GM18511 (cell line): Measurements from ENCODE around the gene OSBPL9.
"Not testable (repeated sequence)": the region's sequence is repeated elsewhere in the genome, so short reads cannot be mapped to it uniquely, and the experiment has no call there.

ENCODE experiments used
- ATAC-seq: cut with Tn5 transposase; IDR thresholded peaks from one replicate; pipeline ENCODE4 v1.9.1; 2021; ENCODE audit warnings: mild to moderate bottlenecking, moderate library complexity; ENCODE audit not compliant: unreplicated experiment

Gene OSBPL9

GRCh38 chr1:51733426-51733774 is 116.5 kb downstream of the OSBPL9 start:
- ATAC-seq: not testable (repeated sequence)

DNA sequence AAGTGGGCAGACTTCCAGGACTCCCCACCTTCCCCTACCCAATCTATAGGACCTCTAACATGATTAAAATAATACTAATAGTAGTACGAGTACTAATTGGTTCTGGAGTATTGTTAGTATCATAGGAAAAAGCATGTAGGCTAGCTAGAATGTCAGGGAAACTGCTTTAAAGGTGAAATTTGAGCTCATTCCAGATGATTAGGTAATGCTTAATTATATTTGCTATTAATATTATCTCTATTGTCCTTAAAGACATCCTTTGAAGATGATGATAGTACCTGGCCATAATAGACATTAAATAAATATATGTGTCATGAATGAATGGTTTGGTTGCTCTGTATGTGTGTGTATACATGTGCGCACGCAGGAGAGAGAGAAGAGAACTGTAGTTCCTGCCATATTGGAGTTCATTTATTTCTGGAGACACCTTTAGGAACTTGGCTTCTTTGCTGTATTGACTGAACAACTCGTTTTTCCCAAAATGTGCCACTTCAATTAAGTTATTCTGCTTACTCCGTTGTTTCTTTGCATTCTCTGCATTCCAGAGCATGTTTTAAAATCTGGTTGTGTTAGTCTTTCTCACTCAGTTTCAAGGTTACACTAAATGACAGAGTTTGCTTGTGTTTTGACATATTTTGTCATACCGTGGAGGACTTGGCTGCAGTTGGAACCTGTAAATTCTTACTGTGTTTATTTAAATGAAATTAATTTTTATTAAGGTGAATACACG is 117.1 kb downstream of the OSBPL9 start:
- ATAC-seq: no peak

- ATAC-seq: no peak
Measured at GRCh38 chr1:51734896-51735745, 118.2 kb downstream of the OSBPL9 start.

DNA sequence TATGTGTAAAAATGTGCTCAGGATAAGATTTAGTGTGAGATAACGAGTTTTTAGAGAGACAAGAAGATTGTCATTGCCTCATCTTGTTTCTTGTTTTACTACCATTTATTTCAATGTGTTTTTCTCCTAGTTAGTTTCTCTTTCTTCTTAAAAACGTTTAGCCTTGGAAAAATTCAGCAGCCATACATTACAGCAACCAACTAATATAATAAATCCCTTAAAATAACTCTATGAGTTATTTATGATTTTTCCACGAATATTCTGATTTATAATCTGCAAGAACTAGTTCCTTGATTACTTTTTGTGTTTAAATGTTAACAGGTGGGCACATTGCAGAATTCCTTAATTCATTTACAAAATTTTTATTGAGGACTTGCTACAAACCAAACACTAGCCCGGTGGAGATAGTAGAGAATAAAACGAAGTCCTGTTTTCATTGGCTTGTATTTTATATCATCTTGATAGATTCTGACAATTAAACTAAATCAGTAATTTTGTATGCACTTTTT is 118.9 kb downstream of the OSBPL9 start:
- ATAC-seq: no peak

DNA sequence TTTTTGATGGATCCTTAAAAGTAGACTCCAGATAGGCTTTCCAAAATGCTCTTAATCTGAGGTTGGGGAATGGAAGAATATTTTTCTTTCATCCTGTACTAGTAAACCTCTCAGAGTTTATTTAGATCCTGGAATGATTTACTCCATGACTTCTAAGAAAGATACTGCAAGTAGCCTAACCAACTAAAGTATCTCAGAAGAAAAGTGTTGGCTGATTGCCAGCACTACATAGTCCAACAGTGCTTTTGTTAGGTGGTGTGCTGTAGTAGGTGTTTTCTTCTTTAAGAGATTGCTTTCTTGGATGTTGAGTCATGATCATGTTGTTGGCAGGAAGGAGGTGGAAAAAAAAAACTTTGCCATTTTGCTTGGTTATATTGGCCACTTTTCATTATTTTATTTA is 119.8 kb downstream of the OSBPL9 start:
- no peak for ATAC-seq

DNA sequence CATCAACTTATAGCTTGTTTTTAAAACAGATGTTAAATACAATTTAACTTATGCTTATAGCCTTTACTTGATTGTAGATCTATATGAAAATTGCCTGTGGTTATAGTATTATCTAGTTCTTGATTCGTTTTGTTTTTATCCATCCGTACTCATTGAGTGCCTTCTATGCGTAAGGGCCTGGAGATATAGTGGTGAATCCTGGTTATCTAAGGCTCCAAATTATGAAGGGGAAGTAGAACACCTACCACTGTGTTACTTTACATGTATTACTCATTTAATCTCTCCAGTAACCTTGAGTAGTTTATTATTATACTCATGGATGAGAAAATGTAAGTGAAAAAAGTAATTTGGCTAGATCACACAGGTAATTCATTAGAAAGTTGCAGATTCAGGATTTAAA is 121.8 kb downstream of the OSBPL9 start:
- no peak for ATAC-seq

DNA sequence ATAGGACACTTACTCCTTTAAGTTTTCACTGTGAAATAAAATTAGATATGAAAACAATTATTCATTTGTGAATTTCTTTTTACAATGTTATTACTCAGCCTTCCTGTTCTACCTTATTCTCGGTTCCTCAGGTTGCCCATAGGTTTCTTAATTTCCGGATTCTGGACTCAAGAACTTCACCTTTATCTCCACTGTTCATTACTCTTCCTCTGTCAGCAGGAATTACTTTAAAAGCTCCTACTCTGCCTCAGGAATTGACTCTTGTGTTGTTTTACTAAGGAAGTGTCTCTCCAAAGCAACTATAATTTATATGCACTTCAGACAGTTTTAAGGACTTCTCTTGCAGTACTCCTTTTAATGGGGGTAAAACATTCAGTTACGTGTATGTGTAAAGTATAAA is 123.8 kb downstream of the OSBPL9 start:
- peak; percentile 63 for ATAC-seq

DNA sequence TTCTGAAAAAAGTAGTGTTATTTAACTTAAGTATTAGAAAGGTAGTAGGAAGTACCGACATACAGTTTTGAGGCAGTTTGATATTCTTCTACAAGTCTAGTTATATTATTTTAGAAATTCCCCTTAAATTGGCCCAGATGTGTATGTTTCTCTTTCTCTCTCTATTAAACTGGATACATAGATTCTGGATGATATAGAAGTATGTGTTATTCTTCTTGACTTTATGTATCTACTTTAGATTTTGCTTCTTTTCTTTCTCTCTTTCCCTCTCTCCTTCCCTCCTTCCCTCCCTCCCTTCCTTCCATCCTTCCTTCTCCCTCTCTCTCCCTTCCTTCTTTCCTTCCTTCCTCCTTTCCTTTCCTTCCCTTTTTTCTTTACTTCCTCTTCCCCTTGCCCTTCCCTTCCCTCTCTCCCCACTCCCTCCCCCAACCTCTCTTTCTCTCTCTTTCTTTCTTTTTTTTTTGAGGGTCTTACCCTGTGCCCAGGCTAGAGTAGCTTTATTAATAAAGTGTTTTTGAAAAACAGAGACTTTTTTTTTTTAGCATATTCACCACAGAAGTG is 124.3 kb downstream of the OSBPL9 start:
- no peak for ATAC-seq

DNA sequence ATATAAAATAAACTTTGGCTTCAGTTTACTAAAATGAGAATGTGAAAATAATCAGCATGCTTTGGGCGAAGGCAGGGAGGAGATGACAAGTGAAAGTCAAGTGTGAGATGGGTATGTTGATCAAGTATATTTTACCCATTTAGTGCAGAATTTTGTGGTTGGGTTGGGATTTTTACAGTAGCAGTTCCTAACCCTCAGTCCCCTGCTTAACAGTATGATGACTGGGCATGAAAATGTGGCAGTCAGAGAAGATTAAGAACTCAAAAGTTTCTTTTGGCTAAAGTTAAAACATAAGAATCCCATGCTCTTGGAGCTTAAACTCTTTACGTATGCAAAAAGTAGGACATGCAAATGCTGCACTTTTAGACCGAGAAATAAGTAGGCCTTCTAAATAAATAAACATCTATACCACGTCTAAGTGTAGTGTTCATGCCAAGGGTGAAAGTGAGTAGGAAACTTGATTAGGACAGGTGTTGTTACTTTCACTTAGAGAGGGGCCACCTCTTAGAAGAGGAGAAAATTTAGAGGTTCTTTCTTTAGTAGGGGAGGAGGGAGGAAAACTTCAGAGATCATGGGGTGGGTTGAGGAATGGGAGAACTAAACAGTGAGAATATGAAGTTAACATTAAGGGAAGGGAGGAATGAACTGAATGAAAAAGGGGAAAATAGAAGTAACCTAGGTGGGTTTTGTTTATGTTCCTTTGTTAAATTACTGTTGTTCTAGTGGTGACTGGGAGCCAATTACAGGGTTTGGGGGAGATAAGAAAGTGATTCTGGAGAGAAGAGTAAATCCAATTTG is 127.8 kb downstream of the OSBPL9 start:
- no peak for ATAC-seq

DNA sequence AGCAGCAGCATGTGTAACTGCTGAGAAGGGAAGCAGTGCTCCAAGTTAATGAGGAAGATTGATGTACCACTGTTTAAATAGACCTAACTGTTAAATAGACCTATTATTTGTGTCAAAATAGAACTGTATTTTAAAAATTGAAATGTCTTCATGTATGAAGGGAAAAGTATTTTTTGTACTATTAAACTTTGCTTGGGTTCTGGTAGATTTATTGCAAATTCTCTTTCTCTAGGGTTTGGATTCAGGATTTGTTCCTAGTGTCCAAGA is 128.3 kb downstream of the OSBPL9 start:
- ATAC-seq: no peak

- no peak for ATAC-seq
Measured at GRCh38 chr1:51749151-51749550, 132.3 kb downstream of the OSBPL9 start.

- ATAC-seq: no peak
Measured at GRCh38 chr1:51750218-51750617, 133.3 kb downstream of the OSBPL9 start.

- no peak for ATAC-seq
Measured at GRCh38 chr1:51750729-51751128, 133.8 kb downstream of the OSBPL9 start.

DNA sequence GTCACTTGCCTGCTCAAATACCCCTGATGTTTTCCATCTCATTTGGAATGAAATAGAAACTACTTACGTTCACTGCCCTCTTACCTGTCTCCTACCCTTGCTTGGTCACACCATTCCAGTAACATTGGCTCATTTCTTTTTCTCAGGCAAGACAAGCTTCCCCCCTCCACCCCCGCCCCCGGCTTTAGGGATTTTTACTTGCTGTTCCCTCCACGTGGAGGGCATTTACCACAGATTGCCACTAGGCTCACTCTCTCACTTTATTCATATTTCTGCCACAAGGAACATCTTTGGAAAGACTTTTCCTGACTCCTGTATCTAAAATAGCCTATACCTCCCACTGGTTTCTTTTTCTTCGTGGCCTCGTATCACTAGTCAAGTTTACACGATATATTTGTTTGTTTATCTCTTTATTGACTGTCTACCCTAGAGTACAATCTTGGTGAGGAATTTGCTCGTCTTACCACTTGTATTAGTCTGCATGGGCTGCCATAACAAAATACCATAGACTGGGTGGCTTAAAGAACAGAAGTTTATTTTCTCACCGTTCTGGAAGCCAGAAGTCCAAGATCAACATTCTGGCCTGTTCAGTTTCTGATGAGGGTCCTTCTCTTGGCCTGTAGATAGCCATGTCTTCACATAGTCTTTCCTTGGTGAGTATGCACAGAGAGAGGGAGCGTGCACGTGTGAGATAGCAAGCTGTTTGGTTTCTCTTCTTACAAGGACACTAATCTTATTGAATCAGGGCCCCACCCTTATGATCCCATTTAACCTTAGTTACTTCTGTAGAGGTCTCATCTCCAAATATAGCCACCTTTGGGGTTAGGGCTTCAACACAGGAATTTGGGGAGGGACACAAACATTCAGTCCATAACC is 135.4 kb downstream of the OSBPL9 start:
- ATAC-seq: no peak

- no peak for ATAC-seq
Measured at GRCh38 chr1:51753969-51754368, 137.1 kb downstream of the OSBPL9 start.

GRCh38 chr1:51754666-51755065 is 137.8 kb downstream of the OSBPL9 start:
- ATAC-seq: no peak

DNA sequence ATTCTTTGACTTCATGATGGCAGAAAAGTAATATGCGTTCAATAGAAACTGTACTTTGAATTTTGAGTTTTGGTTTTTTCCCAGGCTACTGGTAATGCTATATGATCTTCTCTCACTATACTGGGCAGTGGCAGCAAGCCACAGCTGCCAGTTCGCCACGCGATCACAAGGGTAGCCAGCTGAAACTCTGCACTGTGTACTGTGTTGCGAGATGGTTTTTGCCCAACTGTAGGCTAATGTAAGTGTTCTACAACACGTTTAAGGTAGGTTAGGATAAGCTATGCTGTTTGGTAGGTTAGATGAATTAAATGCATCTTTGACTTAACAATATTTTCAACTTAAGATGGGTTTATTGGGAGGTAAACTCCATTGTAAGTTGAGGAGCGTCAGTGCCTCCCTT is 138.5 kb downstream of the OSBPL9 start:
- no peak for ATAC-seq

DNA sequence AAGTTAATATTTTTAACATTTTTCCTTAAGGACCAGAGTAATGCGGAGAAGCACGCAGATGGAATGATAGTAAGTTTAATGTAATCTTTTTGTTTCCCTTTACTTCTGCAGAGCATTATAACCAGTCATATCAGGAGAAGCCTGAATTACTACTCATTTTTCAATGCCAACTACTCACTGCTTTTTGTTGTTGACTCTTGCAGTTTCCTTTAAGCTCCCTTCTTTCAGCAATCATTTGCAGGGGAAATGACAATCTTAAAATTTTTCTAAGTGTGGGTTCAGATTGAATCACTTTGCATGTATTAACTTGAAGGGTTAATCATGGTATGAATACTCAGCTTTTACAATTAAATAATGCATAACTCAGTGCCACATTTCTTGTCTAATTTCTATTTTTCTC is 139.4 kb downstream of the OSBPL9 start:
- ATAC-seq: no peak

DNA sequence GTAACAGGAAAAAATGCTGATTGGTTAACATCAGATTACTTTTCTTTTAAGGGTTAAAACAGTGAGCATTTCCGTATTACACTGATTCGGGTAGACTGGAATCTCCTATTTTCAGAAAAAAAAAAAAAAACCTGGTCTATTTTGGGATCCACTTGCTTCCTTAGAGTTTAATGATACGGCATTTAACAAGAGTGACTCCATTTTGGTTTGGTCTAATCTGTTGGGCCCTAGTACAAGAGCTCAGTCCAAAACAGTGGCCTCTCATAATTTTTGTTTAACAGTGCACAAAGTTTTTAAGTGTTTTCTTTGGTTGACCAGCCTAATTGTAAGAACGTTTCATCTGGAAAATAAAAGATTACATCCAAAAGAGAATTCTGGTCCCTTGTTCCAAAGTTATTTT is 141.4 kb downstream of the OSBPL9 start:
- ATAC-seq: no peak

DNA sequence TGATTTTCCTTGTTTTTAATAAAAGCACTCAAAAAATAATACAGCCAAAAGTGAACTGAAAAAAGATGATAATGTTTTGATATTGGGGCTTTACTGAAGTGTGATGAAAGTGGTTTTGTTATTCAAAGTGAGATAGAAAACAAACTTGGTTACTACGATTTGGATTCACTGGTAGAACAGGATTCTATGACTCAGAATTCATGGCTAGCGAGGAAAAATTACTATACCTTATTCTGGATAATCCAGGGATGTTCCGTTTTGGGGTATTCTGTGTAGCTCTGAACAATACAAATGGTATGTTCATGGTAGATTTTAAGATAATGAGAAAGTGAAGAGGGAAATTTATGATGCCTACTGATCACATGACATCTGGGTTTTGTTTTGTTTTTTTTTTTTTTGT is 144.0 kb downstream of the OSBPL9 start:
- no peak for ATAC-seq
